HG03571 (cell line): ENCODE results near the gene CHST3.

Experiments
- ATAC-seq: cut with Tn5 transposase; IDR thresholded peaks from one replicate; pipeline ENCODE4 v1.9.1; 2021; ENCODE audit not compliant: unreplicated experiment

The CHST3 gene

GRCh38 chr10:72050873-72051272, 86.7 kb downstream of the CHST3 start:
- no peak for ATAC-seq

GRCh38 chr10:72053690-72054089, 89.5 kb downstream of the CHST3 start:
- ATAC-seq = no peak

GRCh38 chr10:72056113-72056512, 91.9 kb downstream of the CHST3 start:
- ATAC-seq = no peak

- ATAC-seq = no peak
Measured at GRCh38 chr10:72056932-72057751, 92.9 kb downstream of the CHST3 start.

GRCh38 chr10:72058347-72058898, 94.2 kb downstream of the CHST3 start:
- no peak for ATAC-seq

GRCh38 chr10:72058989-72059842, 95.0 kb downstream of the CHST3 start:
- no peak for ATAC-seq

GRCh38 chr10:72059843-72060822, 95.9 kb downstream of the CHST3 start:
- no peak for ATAC-seq

GRCh38 chr10:72061491-72061890, 97.3 kb downstream of the CHST3 start:
- no peak for ATAC-seq

- no peak for ATAC-seq
Measured at GRCh38 chr10:72061930-72062329, 97.7 kb downstream of the CHST3 start.

- ATAC-seq = no peak
Measured at GRCh38 chr10:72062382-72062781, 98.2 kb downstream of the CHST3 start.
